Activated CD4-positive, alpha-beta T cell treated with anti-CD3 and anti-CD28 coated beads for 24 hours (primary cell): ENCODE data around the gene DPP9.

Experiments used
- DNase-seq, 2 donors: peaks; one replicate each; pipeline ENCODE4 v3.0.0-alpha.2; 2020; ENCODE audit warnings: low read depth in 2 of 2

The DPP9 gene

DNA sequence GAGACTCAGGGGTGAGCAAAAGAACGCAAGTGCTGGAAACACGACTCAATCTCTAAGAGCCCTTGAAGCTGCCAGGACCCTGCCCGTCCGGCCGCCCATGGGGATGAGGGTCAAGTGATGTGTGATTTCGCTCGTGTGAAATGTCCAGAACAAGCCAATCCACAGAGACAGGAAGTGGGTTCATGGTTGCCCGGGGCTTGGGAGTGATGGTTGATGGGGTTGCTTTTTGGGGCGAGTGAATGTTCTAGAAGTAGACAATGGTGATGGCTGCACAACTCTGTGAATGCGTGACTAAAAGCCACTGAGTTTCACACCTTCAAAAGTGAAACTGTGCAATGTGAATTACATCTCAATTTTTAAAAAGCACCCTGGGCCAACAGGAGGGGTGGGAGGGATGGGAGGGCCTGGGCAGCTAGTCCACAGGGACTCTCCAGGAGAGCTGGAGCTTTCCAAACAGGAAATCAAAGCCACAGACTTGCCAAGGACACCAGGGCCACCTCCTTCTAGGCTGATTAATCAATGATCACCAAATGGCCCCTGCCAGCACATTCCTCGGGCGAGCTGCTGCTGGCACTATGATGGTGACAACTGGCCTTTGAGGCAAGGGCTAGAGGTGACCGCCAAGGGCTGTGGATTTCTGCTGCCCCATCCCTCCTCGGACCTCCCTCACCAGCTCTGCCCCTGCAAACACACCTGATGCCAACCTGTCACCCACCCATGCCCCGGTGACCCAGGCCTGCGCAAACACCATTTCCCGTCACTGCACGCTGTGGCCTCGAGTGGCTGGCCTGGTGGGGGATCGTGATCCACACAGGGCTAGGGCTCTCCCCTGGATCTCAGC lies 14.0 kb downstream of the DPP9 start:
- no peak for DNase-seq

DNA sequence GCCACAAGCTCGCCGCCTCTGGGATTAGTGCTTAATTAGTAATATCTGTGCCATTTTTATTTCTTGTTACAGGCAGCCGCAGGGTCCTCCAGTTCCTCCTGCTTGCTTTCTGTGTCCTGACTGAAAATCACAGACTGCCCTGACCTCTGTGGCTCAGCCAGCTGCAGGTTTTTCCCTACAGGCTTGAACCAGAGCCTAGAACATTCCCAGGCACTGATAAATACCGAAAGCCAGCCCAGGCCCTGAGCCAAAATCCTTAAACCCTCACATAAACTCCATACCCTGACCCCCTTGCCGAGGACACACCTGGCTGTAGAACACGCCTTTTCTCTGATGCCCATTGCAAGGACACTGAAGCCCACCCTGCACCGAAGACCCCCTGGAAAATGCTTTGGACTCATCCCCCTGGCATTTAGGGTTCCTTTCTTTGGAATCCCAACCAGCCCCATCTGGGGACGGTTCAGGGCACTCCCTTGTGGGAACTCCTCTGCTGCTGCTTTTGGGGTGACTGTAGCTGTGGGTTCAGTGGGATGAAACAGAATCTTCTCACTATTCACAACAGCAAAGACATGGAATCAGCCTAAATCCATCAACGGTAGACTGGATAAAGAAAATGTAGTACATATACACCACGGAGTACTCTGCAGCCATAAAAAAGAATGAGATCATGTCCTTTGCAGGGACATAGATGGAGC lies 15.5 kb downstream of the DPP9 start:
- no peak for DNase-seq

GRCh38 chr19:4707322-4707721 lies 16.3 kb downstream of the DPP9 start:
- no peak for DNase-seq

DNA sequence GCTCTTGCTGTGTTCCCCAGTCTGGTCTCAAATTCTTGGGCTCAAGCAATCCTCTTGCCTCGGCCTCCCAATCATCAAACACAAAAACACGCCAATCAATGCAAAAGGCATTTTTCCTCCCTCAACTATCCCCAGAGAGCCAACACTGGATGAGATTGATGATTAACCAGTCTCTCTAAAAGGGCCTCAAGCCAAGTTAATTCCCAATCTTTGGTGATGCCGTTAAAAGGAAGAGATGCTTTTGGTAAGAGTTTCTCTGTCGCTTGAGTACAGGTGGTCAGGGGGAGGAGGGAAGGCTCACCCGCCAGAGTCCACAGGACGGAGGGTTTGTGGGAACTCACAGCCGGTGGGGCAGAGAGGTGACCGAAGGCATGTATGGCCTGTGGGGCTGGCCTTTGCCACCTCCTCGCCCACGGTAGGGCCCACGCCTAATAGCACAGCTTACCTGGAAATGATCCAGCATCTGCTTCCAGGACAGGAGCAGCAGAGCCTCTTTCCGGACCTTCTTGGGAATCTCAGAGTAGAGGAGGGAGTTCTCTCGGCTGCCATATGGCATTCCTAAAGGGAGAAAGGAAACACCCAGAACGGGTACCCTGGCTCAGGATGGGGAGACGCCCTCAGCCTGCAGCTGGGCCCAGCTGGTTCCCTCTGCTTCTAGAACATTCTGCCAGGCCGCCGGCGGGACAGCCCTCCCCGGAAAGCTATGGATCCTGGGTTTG lies 18.1 kb downstream of the DPP9 start:
- no peak for DNase-seq

DNA sequence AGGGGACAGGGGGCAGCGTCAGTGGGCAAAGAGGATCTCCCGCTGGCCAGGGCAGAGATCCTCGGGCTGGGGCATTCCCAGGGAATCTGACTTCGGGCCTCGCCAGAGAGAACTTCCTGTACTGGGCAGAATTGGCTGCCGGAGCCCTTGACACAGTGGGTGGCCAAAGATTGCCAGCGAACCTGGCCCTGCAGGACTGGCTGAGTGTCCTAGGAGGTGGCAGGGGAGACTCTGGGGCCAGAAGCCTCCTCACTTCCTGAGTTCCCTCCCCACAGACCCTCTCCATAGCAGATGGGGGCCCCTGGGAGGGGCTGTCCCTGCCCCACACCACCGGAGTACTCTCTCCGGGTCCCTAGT lies 19.3 kb downstream of the DPP9 start:
- DNase-seq, result no peak

GRCh38 chr19:4703671-4704316 lies 19.8 kb downstream of the DPP9 start:
- no peak for DNase-seq

DNA sequence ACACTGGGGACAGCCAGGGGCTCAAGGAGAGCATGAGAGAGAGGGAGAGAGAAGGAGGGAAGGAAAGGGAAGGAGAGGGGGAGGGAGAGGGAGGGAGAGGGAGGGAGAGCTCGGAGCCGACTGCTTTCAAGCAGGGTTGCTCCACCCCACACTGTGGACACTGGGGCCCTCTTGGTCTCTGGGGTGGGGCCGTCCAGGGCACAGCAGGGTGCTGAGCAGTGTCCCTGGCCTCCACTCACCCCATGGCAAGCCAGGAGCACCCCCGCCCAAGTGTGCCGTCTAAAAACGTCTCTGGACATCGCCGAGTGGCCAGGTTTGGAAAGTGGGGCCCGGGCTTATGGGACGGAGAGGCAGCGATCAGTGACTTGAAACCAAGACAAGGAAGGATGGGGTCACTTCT lies 20.9 kb downstream of the DPP9 start:
- no peak for DNase-seq

DNA sequence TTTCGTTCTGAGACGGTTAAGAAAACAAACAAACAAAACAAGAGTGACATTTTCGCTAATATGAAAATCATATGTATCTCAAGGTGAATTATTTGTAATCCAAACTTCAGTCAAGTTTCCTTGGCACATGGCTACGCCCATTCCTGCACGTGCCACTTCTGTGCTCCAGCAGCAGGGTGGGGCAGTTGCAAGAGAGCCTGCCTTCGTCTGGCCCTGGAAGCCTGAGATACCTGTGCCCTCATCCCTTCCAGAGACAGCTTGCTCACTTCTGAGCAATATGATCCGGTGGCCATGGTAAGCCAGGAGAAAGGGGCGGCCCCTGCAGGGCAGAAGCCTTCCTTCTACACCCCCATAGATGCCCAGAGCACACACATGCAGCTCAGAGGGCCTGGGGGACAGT lies 22.1 kb downstream of the DPP9 start:
- DNase-seq, result no peak

- DNase-seq, result no peak
Measured at GRCh38 chr19:4700693-4700970, 23.0 kb downstream of the DPP9 start.

DNA sequence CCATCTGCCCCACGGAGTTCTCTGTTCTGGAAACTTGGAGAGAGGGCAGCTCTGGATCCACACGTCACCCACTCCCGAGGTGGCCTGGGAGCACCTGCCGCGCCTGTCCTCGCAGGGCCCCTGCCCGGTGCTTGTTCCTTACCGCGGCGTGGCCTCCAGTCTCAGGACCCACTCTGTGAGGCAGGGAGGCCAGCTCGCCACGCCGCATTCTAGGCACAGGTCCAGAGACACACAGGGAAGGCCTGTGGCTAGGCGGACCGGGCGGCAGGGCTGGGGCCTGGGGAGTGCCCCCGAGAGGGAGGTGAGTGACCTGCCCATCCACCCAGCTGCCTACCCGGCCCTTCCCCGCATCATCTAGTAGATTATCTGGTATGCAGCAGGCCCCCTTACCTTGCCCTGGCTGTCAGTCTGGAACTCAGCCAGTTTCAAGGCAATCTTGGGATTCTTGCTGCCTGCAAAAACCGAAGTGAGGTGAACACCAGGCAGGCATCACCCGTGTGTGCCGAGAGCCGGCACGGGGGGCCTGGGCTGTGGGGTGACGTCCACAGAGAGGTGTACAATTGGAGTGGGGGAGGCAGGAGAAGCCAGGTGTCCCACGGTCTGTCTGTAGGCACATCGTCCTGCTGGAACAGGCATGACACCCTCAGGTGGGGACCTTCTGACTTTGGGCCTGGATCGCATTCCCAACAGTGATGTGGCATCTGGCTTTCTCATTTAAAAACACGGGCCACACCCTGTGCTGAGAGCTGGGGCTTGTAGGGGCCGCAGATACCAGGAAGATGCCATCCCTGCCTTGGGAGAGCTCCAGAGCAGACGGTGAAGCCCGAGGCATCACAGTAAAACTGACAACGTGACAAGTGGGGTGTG lies 23.6 kb downstream of the DPP9 start:
- no peak for DNase-seq

DNA sequence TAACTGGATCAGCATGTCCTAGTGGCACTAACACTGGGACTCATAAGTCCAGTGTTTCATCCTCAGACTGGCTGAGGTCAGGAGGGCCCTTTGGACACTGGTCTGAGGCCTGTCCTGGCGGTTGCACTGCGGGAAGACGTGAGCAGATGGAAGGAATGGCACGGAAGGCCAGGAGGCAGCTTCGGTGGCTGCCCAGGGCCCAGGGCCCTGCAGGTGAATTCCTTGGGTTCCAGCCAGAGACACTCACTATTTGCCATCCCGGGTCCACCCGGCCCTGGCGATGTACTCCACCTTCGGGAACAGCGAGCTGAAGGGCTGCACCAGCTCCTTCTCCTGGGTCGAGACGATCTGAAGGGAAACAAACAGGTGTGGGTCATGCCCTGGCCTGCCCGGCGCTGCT lies 26.3 kb downstream of the DPP9 start:
- DNase-seq, result no peak

DNA sequence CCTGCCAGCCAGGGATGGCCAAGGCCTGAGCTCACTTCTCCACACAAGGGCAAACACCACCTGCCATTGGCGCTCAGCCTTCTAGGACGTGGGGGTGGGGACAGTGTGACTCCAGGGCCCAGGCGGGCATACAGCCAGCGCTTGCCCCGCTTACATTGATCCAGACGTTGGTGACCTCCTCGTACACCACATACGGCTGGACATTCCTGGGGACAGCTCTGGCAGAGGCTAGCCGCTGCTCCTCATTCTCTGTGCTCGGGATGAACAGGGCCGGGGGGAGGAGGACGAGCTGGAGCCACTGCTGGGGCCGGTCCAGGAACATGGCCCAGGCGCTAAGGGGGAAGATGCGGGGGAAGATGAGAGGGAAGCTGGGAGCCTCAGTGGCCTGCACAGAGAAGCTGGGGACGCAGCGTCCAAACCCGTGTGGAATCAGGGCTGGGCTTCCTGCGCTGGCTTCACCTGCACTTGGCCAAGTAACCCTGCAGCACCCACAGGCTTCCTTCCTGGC lies 28.4 kb downstream of the DPP9 start:
- no peak for DNase-seq

- DNase-seq, result no peak
Measured at GRCh38 chr19:4694211-4694987, 29.2 kb downstream of the DPP9 start.

GRCh38 chr19:4693471-4694121 lies 30.0 kb downstream of the DPP9 start:
- DNase-seq, result no peak

DNA sequence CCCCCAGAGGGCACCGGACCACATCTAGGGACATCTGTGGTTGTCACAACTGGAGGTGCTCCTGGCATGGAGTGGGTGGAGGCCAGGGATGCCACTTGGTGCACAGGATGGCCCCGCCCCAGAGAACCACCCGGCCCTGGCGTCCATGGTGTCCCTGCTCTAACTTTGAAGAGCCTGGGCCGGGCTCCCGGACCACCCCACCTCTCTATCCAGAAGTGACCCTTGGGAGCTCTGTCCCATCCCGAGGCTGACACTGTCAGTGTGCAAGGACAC lies 30.6 kb downstream of the DPP9 start:
- DNase-seq, result no peak

DNA sequence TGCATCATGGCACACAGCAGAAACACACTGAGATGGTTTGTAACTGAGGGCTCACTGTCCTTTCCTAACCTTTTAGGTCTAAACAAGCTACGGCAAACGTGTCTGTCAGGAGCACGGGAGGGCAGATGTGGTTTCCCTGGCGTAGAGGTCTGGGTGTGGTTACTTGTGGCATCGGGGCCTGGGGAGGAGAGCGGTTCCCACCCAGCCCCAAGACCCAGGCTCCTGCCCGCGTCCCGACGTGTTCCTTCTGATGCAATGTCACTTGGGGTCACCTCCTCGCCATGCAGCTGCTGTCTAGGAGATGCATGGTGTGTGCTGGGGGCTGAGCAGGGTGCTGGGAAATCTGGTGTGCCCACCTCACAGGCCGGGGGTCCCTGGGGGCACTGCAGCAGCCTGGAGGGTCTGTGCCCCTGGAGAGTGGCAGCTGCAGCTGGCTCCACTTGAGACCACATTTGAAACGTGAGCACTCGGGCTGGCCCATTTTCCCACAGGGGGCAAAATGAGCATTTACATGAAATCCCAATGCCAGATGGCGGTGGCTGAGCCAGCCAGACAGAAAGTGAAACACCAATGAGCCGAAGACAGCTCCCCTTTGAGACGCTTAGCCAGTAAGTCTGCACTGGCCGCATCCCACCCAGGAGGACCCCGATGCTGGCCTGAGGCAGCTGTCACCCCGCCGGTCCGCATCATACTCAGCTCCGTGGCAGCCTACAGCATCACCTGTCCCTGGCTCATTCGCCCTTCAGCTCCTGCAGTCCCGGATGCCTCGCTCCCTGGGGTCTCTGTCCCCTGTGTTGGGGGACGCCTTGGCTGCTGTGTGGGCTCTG lies 31.2 kb downstream of the DPP9 start:
- DNase-seq, result no peak

DNA sequence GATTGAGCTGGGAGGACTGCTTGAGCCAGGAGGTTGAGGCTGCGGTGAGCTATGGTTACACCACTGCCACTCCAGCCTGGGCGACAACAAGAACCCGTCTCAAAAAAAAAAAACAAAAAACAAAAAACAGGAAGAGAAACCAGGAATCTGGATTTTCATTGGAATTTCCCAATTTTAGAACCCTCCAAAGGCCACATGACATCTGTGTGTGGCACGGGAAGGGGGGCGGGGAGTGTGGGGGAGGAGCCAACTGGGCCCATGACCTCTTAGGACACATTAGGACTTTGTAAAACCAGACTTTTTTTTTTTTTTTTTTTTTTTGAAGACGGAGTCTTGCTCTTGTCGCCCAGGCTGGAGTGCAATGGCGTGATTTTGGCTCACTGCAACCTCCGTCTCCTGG lies 32.3 kb downstream of the DPP9 start:
- no peak for DNase-seq

- DNase-seq, result no peak
Measured at GRCh38 chr19:4690361-4690760, 33.3 kb downstream of the DPP9 start.

GRCh38 chr19:4689403-4689802 lies 34.2 kb downstream of the DPP9 start:
- no peak for DNase-seq
